K562 (cell line): ENCODE results near the gene SPCS3. TPM values are rescaled to one million over a fixed set of nuclear protein-coding genes. Genes with fewer than 3 reads are reported as not detected.

Experiments used
- ELF1 ChIP-seq: fragments of 200-800 bp; sonication (Bioruptor generic); IDR thresholded peaks from 2 replicates; pipeline ENCODE4 v1.6.1; 2016; ENCODE audit warnings: missing genetic modification characterization, missing compliant biosample characterization
- ETV6 ChIP-seq, 3 experiments: fragments of 150-350 bp in 1 of 3; sonication (generic) in 1 of 3; formaldehyde crosslinking in 1 of 3; IDR thresholded peaks; 2 replicates each; pipeline versions ENCODE4 v1.6.1 to v1.8.0; 2014 to 2022; ENCODE audit warnings: borderline replicate concordance in 2 of 3, low read depth in 2 of 3, antibody characterized with exemption in 1 of 3, low read length in 1 of 3, mild to moderate bottlenecking in 1 of 3, missing genetic modification reagents in 1 of 3
- HSF4 ChIP-seq: fragments of 250-450 bp; sonication (Bioruptor Pico); IDR thresholded peaks from 2 replicates; pipeline ENCODE4 v2.1.2; 2022; ENCODE audit warnings: mild to moderate bottlenecking, moderate library complexity, borderline replicate concordance
- NFXL1 ChIP-seq: fragments of 450-650 bp; formaldehyde crosslinking; IDR thresholded peaks from 2 replicates; pipeline ENCODE4 v1.4.0; 2021; ENCODE audit warnings: mild to moderate bottlenecking
- NR2C1 ChIP-seq, 2 experiments: fragments of 450-650 bp; IDR thresholded peaks; 2 replicates each; pipeline ENCODE4 v1.6.1; 2017; ENCODE audit warnings: mild to moderate bottlenecking in 2 of 2, antibody characterized with exemption in 1 of 2, inconsistent platforms in 1 of 2, missing compliant biosample characterization in 1 of 2, missing genetic modification characterization in 1 of 2
- NR4A1 ChIP-seq, 2 experiments: fragments of 250-450 bp in 1 of 2; fragments of 450-650 bp in 1 of 2; sonication (Bioruptor Pico) in 1 of 2; IDR thresholded peaks; 2 replicates each; pipeline versions ENCODE4 v1.4.0 to v1.6.1; 2016 to 2020; ENCODE audit warnings: mild to moderate bottlenecking in 2 of 2, missing compliant biosample characterization in 1 of 2, missing genetic modification characterization in 1 of 2, moderate library complexity in 1 of 2
- TEAD4 ChIP-seq, 2 experiments: sonication (generic) in 1 of 2; formaldehyde crosslinking in 1 of 2; IDR thresholded peaks; 2 replicates each; pipeline versions ENCODE4 v1.6.1 to v1.8.0; 2012 to 2022; ENCODE audit warnings: borderline replicate concordance in 1 of 2, inconsistent platforms in 1 of 2, low read length in 1 of 2, mild to moderate bottlenecking in 1 of 2, missing genetic modification reagents in 1 of 2
- ZFP1 ChIP-seq: fragments of 450-650 bp; formaldehyde crosslinking; IDR thresholded peaks from 2 replicates; pipeline ENCODE4 v1.4.0; 2020; ENCODE audit warnings: mild to moderate bottlenecking, mixed read lengths
- polyA plus RNA-seq, 8 experiments: library from polyadenylated mRNA; depleted of rRNA in 4 of 8; stranded (reverse) in 5 of 8; unstranded in 3 of 8; fragments of >200 nt; fragmentation: Nextera tagmentation in 2 of 8; fragmentation: Illumina TruSeq in 1 of 8; extraction: Ambion mirVana in 2 of 8; extraction: Trizol in 1 of 8; gene quantifications; 2 replicates each; pipeline versions ENCODE4 v1.2.1 to v1.2.3, GENCODE V29; 2011 to 2014; ENCODE audit warnings: inconsistent platforms in 1 of 8, missing spikeins in 1 of 8
- total RNA-seq, 7 experiments: library from RNA; depleted of rRNA in 6 of 7; stranded (reverse); fragments of >200 nt in 6 of 7; fragmentation: Illumina TruSeq in 2 of 7; extraction: Trizol in 2 of 7; gene quantifications; 2 replicates each; pipeline versions ENCODE4 v1.2.1 to v1.2.3, GENCODE V29; 2011 to 2021; ENCODE audit warnings: low replicate concordance in 1 of 7
- TF ChIP-seq, protein P1 (sequence below): conservative IDR thresholded peaks from 2 replicates; pipeline ENCODE4 v1.6.1; 2011; ENCODE audit warnings: low read depth, mild to moderate bottlenecking, low read length; ENCODE audit not compliant: control insufficient read depth
- TF ChIP-seq, protein P2 (sequence below): fragments of 250-450 bp; sonication (Bioruptor Pico); IDR thresholded peaks from 2 replicates; pipeline ENCODE4 v1.5.0; 2020; ENCODE audit warnings: mild to moderate bottlenecking
- TF ChIP-seq, protein P3 (sequence below): fragments of 450-650 bp; IDR thresholded peaks from 2 replicates; pipeline ENCODE4 v1.6.1; 2017; ENCODE audit warnings: antibody characterized with exemption, mild to moderate bottlenecking
- TF ChIP-seq, protein P4 (sequence below): fragments of 150-350 bp; IDR thresholded peaks from 2 replicates; pipeline ENCODE4 v1.6.1; 2014; ENCODE audit warnings: low read depth, mild to moderate bottlenecking, low read length, borderline replicate concordance

SPCS3 gene
- total and polyA plus RNA-seq, 9 of the 15 experiments (the other 6 are each of a cell fraction or from before 2014, with no cell fraction given), result 64.6 to 196 (median 85.4) TPM

DNA sequence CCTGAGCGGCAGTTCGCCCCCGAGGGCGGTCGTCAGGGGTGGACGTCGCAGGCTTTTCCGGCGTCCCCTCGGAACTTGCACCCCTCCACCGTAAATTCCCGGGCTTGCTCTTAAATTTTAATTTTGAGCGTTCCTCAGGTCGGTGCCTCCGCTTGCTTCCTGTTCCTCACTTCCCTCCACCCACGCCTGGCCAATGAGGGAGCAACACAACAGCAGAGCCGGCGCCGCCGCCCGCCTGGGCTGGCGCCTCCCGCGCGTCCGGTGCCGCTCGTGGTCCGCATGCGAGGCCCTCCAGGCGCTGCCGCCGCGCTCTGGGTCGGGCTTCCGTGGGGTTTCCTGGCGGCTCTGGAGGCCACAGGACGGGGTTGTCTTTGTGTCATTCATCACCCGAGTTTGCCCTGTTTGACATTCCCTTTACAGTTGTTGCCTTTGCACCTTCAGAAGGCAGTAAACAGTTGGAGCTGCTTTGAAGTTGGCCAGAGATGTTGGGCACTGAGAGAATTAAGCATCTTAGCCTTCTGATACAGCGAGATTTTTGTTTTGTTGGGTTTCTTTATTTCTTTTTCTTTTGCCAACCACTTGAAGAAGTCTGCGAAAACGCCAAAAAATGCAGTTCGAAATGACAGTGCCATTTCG is 692 bp downstream of the SPCS3 start (continued):
- TF ChIP-seq, protein P1, sequence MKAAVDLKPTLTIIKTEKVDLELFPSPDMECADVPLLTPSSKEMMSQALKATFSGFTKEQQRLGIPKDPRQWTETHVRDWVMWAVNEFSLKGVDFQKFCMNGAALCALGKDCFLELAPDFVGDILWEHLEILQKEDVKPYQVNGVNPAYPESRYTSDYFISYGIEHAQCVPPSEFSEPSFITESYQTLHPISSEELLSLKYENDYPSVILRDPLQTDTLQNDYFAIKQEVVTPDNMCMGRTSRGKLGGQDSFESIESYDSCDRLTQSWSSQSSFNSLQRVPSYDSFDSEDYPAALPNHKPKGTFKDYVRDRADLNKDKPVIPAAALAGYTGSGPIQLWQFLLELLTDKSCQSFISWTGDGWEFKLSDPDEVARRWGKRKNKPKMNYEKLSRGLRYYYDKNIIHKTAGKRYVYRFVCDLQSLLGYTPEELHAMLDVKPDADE, result peak; percentile 44; the same call in 1 of the 2 replicates
- TF ChIP-seq HSF4 (CRISPR knock-in tag), result no peak
- TF ChIP-seq NR2C1 (IDR thresholded peaks at IDR 0.05), result no peak
- no peak for TF ChIP-seq NR2C1 (tag; IDR thresholded peaks at IDR 0.05)
- no peak for TF ChIP-seq ZFP1 (CRISPR knock-in tag)
- TF ChIP-seq NFXL1 (CRISPR knock-in tag), result no peak
- 0 out of 2 replicates have a peak, but pooled peaks have one; percentile 31 for TF ChIP-seq TEAD4 (IDR thresholded peaks at IDR 0.05; ENCODE audit: low read length)
- no peak; the same call in 1 of the 2 replicates for TF ChIP-seq TEAD4 (CRISPR knock-in tag; IDR thresholded peaks at IDR 0.05; ENCODE audit: borderline replicate concordance)
- TF ChIP-seq ETV6 (IDR thresholded peaks at IDR 0.05; ENCODE audit: borderline replicate concordance in 1 of 2, low read depth in 2 of 2, low read length in 1 of 2), result no peak
- 0 out of 2 replicates have a peak, but pooled peaks have one; percentile 10 for TF ChIP-seq ETV6 (CRISPR knock-in tag; IDR thresholded peaks at IDR 0.05; ENCODE audit: borderline replicate concordance)
- TF ChIP-seq, protein P2, sequence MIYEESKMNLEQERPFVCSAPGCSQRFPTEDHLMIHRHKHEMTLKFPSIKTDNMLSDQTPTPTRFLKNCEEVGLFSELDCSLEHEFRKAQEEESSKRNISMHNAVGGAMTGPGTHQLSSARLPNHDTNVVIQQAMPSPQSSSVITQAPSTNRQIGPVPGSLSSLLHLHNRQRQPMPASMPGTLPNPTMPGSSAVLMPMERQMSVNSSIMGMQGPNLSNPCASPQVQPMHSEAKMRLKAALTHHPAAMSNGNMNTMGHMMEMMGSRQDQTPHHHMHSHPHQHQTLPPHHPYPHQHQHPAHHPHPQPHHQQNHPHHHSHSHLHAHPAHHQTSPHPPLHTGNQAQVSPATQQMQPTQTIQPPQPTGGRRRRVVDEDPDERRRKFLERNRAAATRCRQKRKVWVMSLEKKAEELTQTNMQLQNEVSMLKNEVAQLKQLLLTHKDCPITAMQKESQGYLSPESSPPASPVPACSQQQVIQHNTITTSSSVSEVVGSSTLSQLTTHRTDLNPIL, result no peak
- TF ChIP-seq, protein P3, sequence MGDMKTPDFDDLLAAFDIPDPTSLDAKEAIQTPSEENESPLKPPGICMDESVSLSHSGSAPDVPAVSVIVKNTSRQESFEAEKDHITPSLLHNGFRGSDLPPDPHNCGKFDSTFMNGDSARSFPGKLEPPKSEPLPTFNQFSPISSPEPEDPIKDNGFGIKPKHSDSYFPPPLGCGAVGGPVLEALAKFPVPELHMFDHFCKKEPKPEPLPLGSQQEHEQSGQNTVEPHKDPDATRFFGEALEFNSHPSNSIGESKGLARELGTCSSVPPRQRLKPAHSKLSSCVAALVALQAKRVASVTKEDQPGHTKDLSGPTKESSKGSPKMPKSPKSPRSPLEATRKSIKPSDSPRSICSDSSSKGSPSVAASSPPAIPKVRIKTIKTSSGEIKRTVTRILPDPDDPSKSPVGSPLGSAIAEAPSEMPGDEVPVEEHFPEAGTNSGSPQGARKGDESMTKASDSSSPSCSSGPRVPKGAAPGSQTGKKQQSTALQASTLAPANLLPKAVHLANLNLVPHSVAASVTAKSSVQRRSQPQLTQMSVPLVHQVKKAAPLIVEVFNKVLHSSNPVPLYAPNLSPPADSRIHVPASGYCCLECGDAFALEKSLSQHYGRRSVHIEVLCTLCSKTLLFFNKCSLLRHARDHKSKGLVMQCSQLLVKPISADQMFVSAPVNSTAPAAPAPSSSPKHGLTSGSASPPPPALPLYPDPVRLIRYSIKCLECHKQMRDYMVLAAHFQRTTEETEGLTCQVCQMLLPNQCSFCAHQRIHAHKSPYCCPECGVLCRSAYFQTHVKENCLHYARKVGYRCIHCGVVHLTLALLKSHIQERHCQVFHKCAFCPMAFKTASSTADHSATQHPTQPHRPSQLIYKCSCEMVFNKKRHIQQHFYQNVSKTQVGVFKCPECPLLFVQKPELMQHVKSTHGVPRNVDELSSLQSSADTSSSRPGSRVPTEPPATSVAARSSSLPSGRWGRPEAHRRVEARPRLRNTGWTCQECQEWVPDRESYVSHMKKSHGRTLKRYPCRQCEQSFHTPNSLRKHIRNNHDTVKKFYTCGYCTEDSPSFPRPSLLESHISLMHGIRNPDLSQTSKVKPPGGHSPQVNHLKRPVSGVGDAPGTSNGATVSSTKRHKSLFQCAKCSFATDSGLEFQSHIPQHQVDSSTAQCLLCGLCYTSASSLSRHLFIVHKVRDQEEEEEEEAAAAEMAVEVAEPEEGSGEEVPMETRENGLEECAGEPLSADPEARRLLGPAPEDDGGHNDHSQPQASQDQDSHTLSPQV, result 0 out of 2 replicates have a peak, but pooled peaks have one; percentile 46
- TF ChIP-seq, protein P4, sequence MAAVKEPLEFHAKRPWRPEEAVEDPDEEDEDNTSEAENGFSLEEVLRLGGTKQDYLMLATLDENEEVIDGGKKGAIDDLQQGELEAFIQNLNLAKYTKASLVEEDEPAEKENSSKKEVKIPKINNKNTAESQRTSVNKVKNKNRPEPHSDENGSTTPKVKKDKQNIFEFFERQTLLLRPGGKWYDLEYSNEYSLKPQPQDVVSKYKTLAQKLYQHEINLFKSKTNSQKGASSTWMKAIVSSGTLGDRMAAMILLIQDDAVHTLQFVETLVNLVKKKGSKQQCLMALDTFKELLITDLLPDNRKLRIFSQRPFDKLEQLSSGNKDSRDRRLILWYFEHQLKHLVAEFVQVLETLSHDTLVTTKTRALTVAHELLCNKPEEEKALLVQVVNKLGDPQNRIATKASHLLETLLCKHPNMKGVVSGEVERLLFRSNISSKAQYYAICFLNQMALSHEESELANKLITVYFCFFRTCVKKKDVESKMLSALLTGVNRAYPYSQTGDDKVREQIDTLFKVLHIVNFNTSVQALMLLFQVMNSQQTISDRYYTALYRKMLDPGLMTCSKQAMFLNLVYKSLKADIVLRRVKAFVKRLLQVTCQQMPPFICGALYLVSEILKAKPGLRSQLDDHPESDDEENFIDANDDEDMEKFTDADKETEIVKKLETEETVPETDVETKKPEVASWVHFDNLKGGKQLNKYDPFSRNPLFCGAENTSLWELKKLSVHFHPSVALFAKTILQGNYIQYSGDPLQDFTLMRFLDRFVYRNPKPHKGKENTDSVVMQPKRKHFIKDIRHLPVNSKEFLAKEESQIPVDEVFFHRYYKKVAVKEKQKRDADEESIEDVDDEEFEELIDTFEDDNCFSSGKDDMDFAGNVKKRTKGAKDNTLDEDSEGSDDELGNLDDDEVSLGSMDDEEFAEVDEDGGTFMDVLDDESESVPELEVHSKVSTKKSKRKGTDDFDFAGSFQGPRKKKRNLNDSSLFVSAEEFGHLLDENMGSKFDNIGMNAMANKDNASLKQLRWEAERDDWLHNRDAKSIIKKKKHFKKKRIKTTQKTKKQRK, result no peak
- no peak for TF ChIP-seq NR4A1 (CRISPR knock-in tag; IDR thresholded peaks at IDR 0.05)
- TF ChIP-seq NR4A1 (tag; IDR thresholded peaks at IDR 0.05), result 0 out of 2 replicates have a peak, but pooled peaks have one; percentile 4
- TF ChIP-seq ELF1 (tag), result peak; percentile 73
